Measurements from ENCODE around the gene TAS2R5.
"Not testable (repeated sequence)": the region's sequence is repeated elsewhere in the genome, so short reads cannot be mapped to it uniquely, and the experiment has no call there.

Gene TAS2R5, protein sequence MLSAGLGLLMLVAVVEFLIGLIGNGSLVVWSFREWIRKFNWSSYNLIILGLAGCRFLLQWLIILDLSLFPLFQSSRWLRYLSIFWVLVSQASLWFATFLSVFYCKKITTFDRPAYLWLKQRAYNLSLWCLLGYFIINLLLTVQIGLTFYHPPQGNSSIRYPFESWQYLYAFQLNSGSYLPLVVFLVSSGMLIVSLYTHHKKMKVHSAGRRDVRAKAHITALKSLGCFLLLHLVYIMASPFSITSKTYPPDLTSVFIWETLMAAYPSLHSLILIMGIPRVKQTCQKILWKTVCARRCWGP

DNA sequence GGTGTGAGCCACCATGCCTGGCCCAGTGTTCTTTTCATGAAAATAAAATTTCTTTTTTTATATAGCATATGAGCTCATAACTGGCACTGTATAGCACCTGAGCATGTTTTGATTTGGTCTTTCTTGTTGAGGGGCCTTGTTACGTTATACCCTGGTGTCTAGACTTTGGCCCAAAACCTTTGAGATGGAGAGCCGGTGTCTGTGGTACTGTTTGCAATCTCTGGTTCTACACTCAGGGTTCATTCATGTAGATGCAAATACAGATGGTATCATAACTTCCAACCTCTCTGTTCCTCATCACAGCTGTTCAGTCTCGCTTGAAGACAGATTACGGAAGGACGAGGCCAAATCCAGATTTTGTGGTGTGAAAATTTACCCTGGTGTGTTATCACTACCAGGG, at the start of gene TAS2R5:
Gene TAS2R5, plus strand, starts transcription at position 301 of the 400 bp plus-strand sequence. CDS start 145 bp downstream, outside the sequence.
- no peak for DNase-seq (ENCODE audit: low spot score)

DNA sequence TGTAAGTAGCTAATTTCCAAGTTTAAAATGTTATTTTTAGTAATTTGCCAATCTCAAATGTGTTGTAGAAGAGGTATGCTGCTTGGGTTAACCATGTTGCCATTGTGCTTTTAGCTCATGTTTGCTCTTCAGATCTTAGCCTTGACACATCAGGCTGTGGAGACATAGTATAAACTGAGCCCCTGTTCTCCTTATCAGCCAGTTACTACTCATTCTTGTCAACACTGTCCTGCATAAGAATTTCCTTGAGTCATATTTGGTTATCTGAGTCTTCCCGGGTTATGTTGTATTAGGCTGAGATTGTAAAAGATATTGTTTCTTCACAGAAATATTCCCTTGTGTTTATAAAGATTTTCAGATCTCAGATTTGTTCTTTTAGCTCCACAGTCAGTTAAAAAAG, 47.8 kb upstream of the TAS2R5 start:
- DNase-seq (ENCODE audit: low spot score) = no peak

DNA sequence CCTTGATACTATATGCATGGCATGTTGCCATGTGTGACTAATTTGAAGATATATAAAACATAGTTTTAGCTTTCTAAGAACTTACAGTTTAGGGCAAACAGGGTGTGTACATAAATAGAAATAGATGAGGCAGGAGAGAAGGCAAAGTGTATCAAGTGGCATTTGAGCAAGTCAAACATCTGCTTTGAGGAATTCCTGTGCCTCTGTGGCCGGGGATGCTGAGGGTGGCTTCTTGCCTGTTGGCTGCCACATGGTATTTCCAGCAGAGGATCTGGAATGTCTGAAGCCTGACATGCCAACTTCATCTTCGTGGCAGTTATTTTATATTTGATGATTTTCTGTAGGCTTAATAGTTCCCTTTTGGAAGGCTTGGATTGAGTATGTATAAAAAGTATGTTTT, 45.9 kb upstream of the TAS2R5 start:
- DNase-seq (ENCODE audit: low spot score) = no peak

DNA sequence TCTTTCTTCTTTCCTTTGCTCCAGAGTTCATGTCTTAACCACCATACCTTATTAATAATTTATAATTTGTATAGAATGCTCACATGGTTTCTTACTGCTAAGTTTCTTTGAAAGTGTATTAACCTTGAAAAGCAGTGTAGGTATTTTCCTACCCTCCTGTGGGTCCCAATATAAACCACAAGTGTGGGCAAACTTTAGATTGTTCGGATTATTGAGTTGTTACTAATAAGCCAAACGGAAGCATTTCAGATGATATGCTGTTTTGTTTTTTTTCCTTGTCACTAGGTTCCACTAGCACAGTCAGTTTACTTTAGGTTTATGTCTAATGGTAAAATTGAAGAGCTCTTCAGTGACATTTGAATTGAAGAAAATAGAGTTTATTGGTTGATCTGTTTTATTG, 41.6 kb upstream of the TAS2R5 start:
- no peak for DNase-seq (ENCODE audit: low spot score)

DNA sequence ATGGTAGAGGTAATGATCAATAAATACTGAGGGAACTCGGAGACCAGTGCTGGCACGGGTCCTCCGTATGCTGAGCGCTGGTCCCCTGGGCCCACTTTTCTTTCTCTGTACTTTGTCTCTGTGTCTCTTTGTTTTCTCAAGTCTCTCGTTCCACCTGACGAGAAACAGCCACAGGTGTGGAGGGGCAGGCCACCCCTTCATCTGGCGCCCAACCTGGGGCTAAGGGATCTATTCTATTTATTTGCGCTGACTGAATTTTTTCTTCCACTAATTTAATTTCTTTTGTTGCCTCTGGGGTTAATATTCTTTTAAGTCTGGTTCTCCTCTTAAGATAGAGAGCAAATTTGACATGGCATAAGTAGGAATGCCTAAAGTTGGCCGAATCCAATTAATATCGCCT, 38.1 kb upstream of the TAS2R5 start:
- not testable (repeated sequence) for DNase-seq (ENCODE audit: low spot score)

DNA sequence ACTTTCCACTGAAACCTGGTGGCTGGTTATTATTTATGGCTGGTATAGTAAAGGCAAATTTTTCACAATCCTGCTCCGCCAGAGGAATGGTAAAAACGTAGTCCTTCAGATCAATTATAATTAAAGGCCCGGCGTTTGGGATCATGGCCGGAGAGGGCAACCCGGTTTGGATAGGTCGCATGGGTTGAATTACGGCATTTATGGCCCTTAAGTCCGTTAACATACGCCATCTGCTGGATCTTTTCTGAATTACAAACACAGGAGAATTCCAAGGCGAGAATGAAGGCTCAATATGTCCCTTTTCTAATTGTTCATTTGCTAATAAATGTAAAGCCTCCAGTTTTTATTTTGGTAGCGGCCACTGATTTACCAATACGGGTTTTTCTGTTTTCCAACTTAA, 37.4 kb upstream of the TAS2R5 start:
- DNase-seq (ENCODE audit: low spot score) = no peak

DNA sequence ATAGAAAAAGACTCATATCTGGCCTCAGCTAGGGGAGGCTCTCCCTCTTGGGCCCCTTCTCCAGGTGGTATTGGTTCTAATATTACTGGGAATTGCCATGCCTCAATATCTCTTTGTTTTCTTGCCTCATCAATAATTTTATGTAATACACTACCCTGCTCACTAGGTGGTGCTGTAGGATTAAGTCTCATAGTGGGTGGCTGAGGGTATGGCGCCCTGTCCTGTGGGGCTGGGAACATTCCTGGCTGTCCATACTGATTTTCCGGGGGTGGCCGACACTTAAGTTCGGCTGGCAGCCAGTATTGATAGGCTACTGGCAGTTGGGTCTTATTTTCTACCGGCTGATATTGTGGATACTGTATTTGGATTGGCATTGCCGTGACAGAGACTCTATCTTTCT, 35.1 kb upstream of the TAS2R5 start:
- DNase-seq (ENCODE audit: low spot score) = peak; percentile 15

DNA sequence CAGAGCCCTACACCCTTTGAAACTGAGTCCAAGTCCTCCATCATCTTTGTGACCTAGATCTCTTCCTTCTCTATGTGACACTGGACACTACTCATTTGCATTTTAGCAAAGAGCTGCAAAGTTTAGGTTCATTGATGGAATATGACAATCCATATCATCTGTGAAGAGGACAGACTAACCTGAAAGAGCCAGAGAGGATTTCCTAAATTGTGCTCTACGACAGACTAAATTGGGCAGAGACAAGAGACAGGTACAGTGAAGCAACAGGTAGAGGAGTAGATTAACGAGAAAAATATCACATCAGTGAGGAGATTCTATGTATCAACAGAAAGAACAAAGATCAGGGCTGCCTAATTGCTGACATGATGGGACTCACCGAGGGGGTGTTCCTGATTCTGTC, 26.2 kb upstream of the TAS2R5 start, which contains the start of gene TAS2R3:
Gene TAS2R3, plus strand, starts transcription at position 301 of the 400 bp plus-strand sequence. Its CDS starts 62 bp downstream, at position 363.
- no peak for DNase-seq (ENCODE audit: low spot score)

DNA sequence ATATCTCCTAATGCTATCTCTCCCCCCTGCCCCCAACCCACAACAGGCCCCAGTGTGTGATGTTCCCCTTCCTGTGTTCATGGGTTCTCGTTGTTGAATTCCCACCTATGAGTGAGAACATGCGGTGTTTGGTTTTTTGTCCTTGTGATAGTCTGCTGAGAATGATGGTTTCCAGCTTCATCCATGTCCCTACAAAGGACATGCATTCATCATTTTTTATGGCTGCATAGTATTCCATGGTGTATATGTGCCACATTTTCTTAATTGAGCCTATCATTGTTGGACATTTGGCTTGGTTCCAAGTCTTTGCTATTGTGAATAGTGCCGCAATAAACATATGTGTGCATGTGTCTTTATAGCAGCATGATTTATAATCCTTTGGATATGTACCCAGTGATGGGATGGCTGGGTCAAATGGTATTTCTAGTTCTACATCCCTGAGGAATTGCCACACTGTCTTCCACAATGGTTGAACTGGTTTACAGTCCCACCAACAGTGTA, 19.9 kb upstream of the TAS2R5 start:
- not testable (repeated sequence) for DNase-seq (ENCODE audit: low spot score)

DNA sequence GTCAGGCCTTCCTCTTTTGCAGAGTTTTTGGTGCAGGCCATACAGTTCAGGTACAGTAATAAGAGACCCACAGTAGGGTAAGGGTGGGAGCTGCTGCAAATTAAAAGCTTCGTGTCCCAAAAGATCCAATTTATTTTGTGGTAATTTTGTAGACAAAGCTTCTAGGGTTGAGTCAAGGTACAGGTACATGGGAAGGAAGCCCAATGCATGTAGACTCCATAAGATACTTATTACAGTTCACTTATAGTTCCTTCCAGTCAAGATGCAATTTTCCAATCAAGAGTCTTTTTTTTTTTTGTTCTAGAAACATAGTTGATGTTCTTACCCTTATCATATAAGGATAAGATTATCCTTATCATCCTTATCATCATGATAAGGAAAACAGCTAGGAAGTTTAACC, 13.6 kb upstream of the TAS2R5 start, which contains the start of gene TAS2R4:
Gene TAS2R4, plus strand, starts transcription at position 301 of the 400 bp plus-strand sequence. CDS start 1,815 bp downstream, outside the sequence.
- no peak for DNase-seq (ENCODE audit: low spot score)

DNA sequence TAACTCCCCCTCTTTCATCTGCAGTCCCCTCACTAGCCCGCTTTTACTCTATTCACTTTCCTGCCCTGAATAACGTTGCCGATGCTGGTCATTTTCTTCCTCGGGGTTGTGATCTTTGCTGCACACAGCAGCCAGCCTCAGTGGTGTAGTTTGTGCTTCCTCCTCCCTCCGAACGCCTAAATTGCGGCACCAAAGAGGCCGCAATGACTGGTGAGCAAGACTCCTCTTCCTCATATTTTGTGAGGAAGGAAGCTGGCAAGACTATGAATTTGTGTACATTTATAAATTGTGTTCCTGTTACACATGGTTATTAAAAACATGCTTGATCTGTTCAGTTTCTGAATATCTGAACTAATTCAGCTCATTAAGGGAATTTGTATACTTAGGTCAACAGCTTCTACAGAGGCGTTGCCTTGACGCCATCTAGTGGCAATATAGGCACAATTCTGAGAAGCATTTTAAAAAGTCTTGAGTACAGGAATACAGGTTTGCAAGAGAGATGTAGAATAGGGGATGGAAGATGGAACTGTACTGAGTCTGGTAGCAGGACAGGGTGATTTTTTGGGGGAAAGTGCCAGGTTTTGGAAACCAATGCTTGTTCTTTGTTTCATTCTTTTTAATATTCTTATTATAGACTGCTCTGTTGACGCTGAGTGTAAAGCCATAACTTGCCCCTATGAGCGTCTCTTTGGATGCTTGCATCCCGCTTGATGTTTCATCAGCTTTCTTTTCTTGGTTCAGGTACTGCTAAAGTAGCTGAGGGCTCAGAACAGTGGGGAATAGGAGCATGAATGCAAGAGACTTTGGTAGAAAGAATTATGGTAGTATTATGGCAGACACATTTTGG, 4.1 kb upstream of the TAS2R5 start:
- DNase-seq (ENCODE audit: low spot score) = peak; percentile 73

DNA sequence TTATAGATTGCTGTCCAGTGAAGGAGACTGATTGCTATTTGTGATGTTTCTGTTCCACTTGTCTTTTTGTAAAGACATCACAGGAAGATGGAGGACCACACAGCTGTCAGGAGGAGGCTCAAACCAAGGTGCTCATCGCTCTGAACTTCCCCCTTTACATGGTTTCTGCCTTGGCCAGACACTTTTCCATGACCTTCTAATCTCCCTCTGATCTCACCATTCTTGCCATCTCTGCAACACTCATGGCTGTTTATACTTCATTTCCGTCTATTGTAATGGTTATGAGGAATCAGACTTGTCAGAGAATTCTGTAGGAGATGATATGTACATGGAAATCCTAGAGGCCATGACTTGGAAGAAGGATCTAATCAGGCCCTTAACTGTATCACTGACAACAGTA, 1.7 kb upstream of the TAS2R5 start:
- no peak for DNase-seq (ENCODE audit: low spot score)

DNA sequence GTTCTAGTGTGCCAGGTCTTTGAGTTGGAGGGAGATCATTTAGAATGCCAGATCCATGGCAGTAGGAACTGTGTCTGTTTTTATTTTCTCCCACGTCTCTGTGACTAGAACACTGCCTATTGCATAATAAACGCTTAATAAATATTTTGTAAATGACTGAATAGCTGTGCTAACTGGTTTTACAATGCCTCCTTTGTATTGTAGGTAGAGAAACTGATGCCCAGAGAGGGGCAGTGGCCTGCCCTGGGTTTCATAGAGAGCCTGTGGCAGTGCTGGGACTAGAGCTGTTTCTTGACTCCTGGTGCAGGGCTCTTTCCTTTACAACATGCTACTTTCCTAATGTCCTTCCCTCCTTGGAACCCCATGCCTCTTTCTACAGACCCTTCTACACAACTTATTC, 2.5 kb downstream of the TAS2R5 start:
- no peak for DNase-seq (ENCODE audit: low spot score)

DNA sequence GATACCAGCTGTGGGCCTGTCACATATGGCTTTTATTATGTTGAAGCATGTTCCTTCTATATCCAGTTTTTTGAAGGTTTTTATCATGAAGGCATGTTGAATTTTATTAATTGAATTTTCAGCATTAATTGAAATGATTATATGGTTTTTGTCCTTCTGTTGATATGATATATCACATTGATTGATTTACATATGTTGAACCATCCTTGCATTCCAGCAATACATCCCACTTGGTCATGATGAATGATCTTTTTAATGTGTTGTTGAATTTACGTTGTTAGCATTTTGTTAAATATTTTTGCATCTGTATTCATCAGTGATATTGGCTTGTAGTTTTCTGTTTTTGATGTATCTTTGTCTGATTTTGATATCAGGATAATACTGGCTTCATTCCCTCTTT, 30.1 kb downstream of the TAS2R5 start:
- no peak for DNase-seq (ENCODE audit: low spot score)

DNA sequence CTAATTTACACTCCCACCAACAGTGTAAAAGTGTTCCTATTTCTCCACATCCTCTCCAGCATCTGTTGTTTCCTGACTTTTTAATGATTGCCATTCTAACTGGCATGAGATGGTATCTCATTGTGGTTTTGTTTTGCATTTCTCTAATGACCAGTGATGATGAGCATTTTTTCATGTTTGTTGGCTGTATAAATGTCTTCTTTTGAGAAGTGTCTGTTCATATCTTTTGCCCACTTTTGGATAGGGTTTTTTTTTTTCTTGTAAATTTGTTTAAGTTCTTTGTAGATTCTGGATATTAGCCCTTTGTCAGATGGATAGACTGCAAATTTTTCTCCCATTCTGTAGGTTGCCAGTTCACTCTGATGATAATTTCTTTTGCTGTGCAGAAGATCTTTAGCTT, 32.4 kb downstream of the TAS2R5 start:
- not testable (repeated sequence) for DNase-seq (ENCODE audit: low spot score)

DNA sequence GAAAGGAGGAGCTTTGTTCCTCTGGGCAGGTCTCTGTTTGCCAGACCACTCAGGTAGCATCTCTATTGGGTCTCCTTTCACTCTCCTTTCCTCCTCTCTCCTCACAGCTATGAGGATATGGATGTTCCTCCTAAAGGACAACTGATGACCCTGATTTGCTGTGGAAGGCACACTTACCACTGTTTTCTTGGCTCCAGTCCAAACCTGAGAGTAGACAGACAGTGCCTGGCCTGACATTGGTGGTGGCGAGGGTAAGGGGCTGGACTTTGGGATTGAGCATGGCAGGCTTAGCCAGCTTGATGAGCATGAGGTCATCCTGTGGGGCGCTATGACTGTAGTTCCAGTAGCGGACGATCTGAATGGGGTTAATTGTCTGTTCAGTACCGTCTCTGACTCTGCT, 47.7 kb downstream of the TAS2R5 start:
- no peak for DNase-seq (ENCODE audit: low spot score)

DNA sequence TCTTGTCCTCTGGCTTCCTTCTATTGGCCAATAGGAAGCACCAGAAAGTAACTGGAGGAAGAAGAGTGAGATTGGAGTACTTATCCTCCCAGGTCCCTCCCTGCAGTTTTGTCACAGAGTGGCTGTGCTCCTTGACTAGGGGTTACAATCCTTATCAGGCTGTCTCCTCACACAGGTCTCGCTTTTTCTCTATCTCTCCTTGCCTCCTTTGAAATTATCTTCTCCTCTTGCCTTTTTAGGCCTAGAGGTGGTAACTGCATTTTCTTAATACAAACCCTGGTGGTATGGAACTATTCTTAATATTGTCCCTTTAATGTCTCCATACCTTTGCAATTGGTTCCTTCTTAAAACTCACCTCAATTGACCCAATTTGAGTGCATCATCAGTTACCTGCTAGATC, 48.6 kb downstream of the TAS2R5 start:
- no peak for DNase-seq (ENCODE audit: low spot score)

DNA sequence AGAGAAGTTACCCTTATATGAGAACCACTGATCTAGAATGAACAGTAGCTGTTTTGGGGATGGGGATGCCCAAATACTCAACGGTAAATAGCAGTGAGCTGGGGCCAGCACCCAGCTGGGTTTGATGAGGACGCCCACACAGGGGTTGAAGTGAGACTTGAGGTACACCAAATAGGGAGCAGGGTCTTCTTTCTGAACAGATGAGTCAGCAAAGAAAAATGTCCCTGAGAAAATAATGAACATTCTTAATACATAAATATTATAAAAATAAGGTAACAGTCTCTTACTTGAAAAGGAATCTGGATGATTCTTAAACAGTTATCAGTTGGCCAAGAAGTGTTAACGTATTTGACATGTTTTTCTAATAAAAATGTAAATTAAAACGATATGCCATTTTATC, 49.2 kb downstream of the TAS2R5 start:
- no peak for DNase-seq (ENCODE audit: low spot score)

DNA sequence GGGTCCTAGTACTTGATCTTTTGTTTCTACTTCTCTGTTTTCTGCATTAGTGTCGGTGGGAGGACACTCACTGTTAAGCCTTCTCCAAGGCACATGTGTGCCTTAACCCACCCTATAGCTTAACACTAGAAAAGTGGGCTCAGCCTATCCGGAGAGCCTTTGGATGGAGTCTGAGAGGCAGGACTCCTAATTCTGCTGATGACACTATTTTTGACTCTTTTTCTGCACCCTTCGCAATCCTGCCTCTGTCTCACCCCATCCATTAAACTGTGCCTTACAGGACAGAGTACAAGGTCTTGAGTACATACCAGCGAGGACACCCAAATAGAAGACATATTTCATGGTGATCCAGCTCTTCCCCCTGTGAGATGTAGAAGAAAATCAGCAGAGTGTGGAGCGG, 50.7 kb downstream of the TAS2R5 start:
- DNase-seq (ENCODE audit: low spot score) = no peak

All from cerebellar cortex (tissue), 1 donor.